Common myeloid progenitor, CD34-positive (primary cell): ENCODE results near the gene NADSYN1.
"Not testable (repeated sequence)": the region's sequence is repeated elsewhere in the genome, so short reads cannot be mapped to it uniquely, and the experiment has no call there.

ENCODE experiments used
- CTCF ChIA-PET: fragments of 350-600 bp; sonication (Branson Sonifier 250); formaldehyde crosslinking; loops from one replicate; lab custom pipeline; 2021; ENCODE audit warnings: antibody characterized with exemption; lab: Charles Lee
- POLR2A ChIA-PET: fragments of 350-600 bp; sonication (Branson Sonifier 250); formaldehyde crosslinking; loops from one replicate; lab custom pipeline; 2021; ENCODE audit warnings: antibody characterized with exemption; lab: Charles Lee
- DNase-seq, 3 donors: peaks; one replicate each; pipeline versions ENCODE4 v3.0.0 to v3.0.0-alpha.2; 2013
- H3K27ac ChIP-seq, 2 experiments: 1 replicate in 1 of 2; 2 replicates in 1 of 2; pipeline ENCODE4 v1.7.0; 2013; ENCODE audit warnings: inconsistent platforms in 2 of 2, low read length in 2 of 2, mild to moderate bottlenecking in 2 of 2, low read depth in 1 of 2, moderate library complexity in 1 of 2; ENCODE audit not compliant: severe bottlenecking in 2 of 2, insufficient read depth in 1 of 2, poor library complexity in 1 of 2
- H3K27me3 ChIP-seq, 5 experiments: replicated peaks in 2 of 5; 1 replicate in 3 of 5; 2 replicates in 2 of 5; pipeline versions ENCODE4 v1.6.1 to v1.7.0; 2013; ENCODE audit warnings: low read length in 4 of 5, mild to moderate bottlenecking in 2 of 5, moderate library complexity in 2 of 5, inconsistent platforms in 1 of 5; ENCODE audit not compliant: insufficient read depth in 5 of 5, control insufficient read depth in 4 of 5
- H3K36me3 ChIP-seq, 4 experiments: 1 replicate in 2 of 4; 2 replicates in 2 of 4; pipeline versions ENCODE4 v1.6.1 to v1.7.0; 2013; ENCODE audit warnings: low read length in 3 of 4, control low read depth in 1 of 4, mild to moderate bottlenecking in 1 of 4; ENCODE audit not compliant: control insufficient read depth in 4 of 4, insufficient read depth in 4 of 4
- H3K4me1 ChIP-seq, 4 experiments: 1 replicate in 3 of 4; 2 replicates in 1 of 4; pipeline versions ENCODE4 v1.6.1 to v1.7.1; 2013; ENCODE audit warnings: low read length in 3 of 4, mild to moderate bottlenecking in 3 of 4, control low read depth in 1 of 4, inconsistent platforms in 1 of 4, moderate library complexity in 1 of 4; ENCODE audit not compliant: control insufficient read depth in 4 of 4, insufficient read depth in 4 of 4; ENCODE audit errors: control extremely low read depth in 1 of 4
- H3K4me3 ChIP-seq, 7 experiments: 1 replicate in 4 of 7; 2 replicates in 3 of 7; pipeline versions ENCODE4 v1.5.1 to v1.7.0; 2013; ENCODE audit warnings: mild to moderate bottlenecking in 7 of 7, low read length in 6 of 7, moderate library complexity in 6 of 7, inconsistent platforms in 2 of 7, low read depth in 2 of 7, control low read depth in 1 of 7; ENCODE audit not compliant: insufficient read depth in 4 of 7, control insufficient read depth in 1 of 7; ENCODE audit errors: extremely low read depth in 1 of 7
- H3K9me3 ChIP-seq, 5 experiments: 1 replicate in 4 of 5; 2 replicates in 1 of 5; pipeline versions ENCODE4 v1.6.1 to v1.7.1; 2013; ENCODE audit warnings: low read length in 4 of 5, mild to moderate bottlenecking in 2 of 5, inconsistent platforms in 1 of 5, low read depth in 1 of 5, moderate library complexity in 1 of 5; ENCODE audit not compliant: control insufficient read depth in 4 of 5, insufficient read depth in 2 of 5; ENCODE audit errors: control extremely low read depth in 1 of 5
- WGBS: methylation state at CpG from one replicate; pipeline ENCODE4 v1.1.5; 2013; ENCODE audit not compliant: insufficient coverage; 5-methylcytosine and 5-hydroxymethylcytosine counted together

NADSYN1 gene

DNA sequence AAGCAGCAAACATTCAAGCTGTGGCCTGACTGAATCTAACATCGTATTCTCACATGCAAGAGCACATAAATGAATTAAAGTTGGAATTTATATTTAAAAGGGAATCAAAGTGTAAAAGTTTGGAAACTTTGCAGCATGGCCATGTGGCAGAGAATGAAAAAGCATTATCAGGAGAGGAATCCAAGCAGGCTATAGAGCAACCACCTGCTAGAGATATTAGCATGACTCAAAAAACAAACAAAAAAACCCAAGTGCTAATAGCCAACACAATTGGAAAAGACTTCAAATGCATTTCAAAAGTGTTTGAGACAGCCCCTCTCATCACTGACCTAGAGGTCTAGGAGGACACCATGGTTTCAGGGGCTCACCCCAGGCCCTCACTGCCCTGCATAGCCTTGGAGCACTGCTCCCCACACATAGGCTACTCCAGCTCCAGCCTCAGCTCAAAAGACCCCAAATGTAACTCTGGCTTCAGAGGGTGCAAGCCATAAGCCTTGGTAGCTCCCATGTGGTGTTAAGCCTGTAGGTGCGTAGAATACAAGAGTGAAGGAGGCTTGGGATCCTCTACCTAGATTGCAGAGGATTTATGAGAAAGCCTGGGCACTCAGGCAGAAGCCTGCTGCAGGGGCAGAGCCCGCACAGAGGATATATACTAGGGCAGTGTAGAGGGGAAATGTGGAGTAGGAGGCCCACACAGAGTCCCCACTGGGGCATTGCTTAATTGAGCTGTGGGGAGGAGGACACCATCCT, 72.4 kb downstream of the NADSYN1 start:
- Histone ChIP-seq H3K27ac (no peak overlapping the region), H3K4me1 (peaks cover 0 to 3% (median under 1%) of the 10 kb centered on the region in 4 experiments), H3K9me3 (no peaks in the 10 kb centered on the region), H3K27me3 (peaks cover 0 to 1% (median 0%) of the 10 kb centered on the region in 5 experiments), H3K4me3 (no peak overlapping the region), H3K36me3 (no peaks in the 10 kb centered on the region)
- WGBS = 67% methylated on average over 3 of the region's 3 CpGs
- POLR2A ChIA-PET = no interaction called here
- CTCF ChIA-PET = no interaction called here
- no peak for DNase-seq

DNA sequence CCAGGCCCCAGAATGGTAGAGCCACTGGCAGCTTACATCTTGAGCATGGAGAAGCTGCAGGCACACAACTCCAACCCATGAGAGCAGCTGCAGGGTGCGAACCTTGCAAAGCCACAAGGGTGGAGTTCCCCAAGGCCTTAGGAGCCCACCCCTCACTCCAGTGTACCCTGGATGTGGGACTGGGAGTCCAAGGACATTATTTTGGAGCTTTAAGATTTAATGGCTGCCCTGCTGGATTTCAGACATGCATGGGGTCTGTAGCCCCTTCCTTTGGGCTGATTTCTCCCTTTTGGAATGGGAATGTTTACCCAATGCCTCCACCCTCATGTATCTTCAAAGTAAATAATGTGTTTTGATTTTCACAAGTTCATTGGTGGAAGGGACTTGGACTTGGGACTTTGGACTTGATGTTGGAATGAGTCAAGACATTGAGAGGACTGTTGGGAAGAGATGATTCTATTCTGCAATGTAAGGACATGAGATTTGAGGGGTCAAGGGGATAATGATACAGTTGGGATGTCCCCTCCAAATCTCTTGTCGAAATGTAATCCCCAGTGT, 73.0 kb downstream of the NADSYN1 start:
- H3K4me3 ChIP-seq = no peak overlapping the region
- CTCF ChIA-PET = no interaction called here
- 100% methylated on average over 2 of the region's 2 CpGs for WGBS

DNA sequence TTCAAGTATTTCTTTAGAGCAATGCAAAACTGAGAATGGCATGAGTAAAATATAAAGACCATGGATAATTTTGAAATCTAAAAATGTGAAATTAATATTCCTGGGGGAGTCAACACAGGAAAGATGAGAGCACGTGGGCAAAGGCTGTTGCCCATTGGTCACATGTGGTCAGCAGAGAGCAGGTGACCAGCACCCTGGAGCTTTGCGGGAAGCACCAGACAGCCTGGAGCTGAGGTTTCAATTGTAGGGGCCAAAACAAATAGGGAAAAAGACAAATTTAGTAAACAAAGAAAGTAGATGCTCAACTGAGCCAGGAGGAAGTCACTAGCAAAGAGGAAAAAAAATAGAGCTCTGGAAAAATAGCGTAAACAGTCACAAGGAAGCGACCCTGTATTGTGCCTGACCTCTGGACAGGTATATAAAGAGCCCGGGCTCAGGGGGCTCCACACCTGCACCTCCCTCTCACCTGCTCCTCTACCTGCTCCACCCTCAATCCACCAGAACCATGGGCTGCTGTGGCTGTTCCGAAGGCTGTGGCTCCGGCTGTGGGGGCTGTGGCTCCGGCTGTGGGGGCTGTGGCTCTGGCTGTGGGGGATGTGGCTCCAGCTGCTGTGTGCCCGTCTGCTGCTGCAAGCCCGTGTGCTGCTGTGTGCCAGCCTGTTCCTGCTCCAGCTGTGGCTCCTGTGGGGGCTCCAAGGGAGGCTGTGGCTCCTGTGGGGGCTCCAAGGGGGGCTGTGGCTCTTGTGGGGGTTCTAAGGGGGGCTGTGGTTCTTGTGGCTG, 74.0 kb downstream of the NADSYN1 start, which contains the start of gene KRTAP5-7:
Gene KRTAP5-7, plus strand, starts transcription at position 472 of the 780 bp plus-strand sequence. Its CDS starts 34 bp downstream, at position 506.
- CTCF ChIA-PET = interaction anchor here (1.6 kb wide), 1 partner anchor 23 kb away, joined by 3 read pairs; no protein-coding TSS in a partner anchor

More for the DNA sequence above, 73.0 kb downstream of the NADSYN1 start:
- POLR2A ChIA-PET = no interaction called here
- Histone ChIP-seq H3K4me1 (peaks cover 0 to 3% (median under 1%) of the 10 kb centered on the region in 4 experiments), H3K9me3 (no peaks in the 10 kb centered on the region), H3K27me3 (peaks cover 0 to 1% (median 0%) of the 10 kb centered on the region in 5 experiments), H3K27ac (no peak overlapping the region), H3K36me3 (no peaks in the 10 kb centered on the region)
- no peak for DNase-seq

DNA sequence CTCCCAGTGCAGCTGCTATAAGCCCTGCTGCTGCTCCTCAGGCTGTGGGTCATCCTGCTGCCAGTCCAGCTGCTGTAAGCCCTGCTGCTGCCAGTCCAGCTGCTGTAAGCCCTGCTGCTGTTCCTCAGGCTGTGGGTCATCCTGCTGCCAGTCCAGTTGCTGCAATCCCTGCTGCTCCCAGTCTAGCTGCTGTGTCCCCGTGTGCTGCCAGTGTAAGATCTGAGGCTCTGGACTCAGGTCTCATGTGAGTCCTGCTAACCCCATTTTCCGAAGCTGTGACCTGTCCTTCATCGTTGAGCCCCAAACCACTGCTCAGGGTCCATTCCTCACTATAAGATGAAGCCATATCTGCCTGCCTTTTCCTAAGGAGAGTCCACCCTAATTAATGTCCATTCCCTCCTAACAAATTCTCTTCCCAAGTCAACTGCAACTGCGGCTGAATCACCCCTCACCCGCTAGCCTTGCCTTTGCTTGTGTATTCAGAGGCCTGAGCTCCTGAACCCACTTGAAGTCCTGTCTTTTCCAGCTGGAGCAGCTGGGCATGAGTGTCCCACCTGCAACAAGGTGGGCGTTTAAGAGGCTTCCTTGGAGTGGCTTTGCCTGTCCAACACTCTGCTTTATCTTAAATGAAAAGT, 74.7 kb downstream of the NADSYN1 start:
- ChIA-PET POLR2A (no interaction called here), CTCF (interaction anchor here (1.6 kb wide), 1 partner anchor 22 kb away, joined by 3 read pairs; no protein-coding TSS in a partner anchor)
- WGBS = 98% methylated on average over 6 of the region's 6 CpGs
- no peak overlapping the region for H3K27ac ChIP-seq
- no peak for DNase-seq
- H3K4me1 ChIP-seq = peaks cover 0 to 3% (median under 1%) of the 10 kb centered on the region in 4 experiments
- peaks cover 0 to 1% (median 0%) of the 10 kb centered on the region in 5 experiments for H3K27me3 ChIP-seq
- no peaks in the 10 kb centered on the region for H3K36me3 ChIP-seq
- H3K9me3 ChIP-seq = no peaks in the 10 kb centered on the region
- H3K4me3 ChIP-seq = no peak overlapping the region

More for the DNA sequence above, 74.0 kb downstream of the NADSYN1 start, which contains the start of gene KRTAP5-7:
- DNase-seq, POLR2A ChIA-PET, H3K36me3 ChIP-seq, H3K4me1 ChIP-seq, H3K27ac ChIP-seq, H3K9me3 ChIP-seq, H3K27me3 ChIP-seq, H3K4me3 ChIP-seq: not testable (repeated sequence)
- WGBS = 96% methylated on average over 7 of the region's 10 CpGs

DNA sequence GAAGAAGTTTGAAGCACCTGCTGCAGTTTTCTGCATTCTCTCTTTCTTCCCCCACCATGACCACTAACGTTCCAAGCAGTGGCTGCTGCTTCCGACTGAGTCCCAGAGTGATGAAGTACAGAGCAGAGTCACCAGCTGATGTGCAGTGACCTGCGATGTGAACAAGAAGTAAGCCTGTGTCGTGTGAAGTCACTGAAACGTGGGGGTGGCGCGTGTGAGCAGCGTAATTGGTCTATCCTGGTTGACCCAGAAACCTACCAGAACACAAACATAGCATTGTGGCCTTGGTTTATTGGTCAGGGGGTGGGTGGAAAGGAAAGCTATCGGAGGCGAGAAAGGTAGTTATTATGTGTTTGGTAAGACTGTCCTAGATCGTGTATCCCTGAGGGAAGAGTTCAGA, 77.6 kb downstream of the NADSYN1 start:
- WGBS = 93% methylated on average over 4 of the region's 11 CpGs
- Histone ChIP-seq H3K4me1 (peaks cover 0 to 7% (median 2%) of the 10 kb centered on the region in 4 experiments), H3K27ac (no peak overlapping the region), H3K27me3 (peaks cover 0 to 1% (median 0%) of the 10 kb centered on the region in 5 experiments), H3K4me3 (no peak overlapping the region), H3K9me3 (no peaks in the 10 kb centered on the region), H3K36me3 (no peaks in the 10 kb centered on the region)
- ChIA-PET POLR2A (no interaction called here), CTCF (no interaction called here)
- DNase-seq = peak in 1 of 3 donors; percentile 47

DNA sequence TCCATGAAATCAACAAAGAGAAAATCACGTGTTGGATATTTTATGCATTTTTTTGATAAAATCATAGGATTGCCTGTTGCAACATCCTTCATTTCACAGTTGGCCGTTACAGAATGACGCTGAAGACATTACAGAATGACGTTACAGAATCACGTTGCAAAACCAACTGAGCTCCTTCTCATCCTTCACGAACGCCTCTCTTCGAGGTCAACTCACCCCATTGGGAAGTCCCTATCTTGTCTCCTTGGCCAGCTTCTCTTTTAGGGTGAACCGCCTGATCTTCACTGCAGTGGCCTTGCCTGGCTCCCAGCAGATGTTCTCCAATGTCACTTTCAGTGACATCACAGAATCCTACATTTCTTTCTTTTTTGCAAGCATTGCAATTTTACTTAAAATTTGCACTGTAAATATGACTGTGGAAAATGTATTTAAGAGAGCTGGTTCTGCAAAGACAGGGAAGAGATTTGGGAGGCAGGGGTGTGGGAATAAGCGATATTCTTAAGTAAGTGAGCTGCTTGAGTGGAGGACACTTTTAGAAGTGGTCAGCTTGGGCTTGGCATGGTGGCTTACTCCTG, 79.1 kb downstream of the NADSYN1 start:
- CTCF ChIA-PET = interaction anchor here (0.8 kb wide), 1 partner anchor 31 kb away, joined by 3 read pairs; no protein-coding TSS in a partner anchor
- Histone ChIP-seq H3K36me3 (no peaks in the 10 kb centered on the region), H3K27me3 (peaks cover 0 to 1% (median 0%) of the 10 kb centered on the region in 5 experiments), H3K4me3 (no peak overlapping the region), H3K9me3 (no peaks in the 10 kb centered on the region), H3K27ac (no peak overlapping the region), H3K4me1 (peaks cover 0 to 7% (median 2%) of the 10 kb centered on the region in 4 experiments)
- DNase-seq = no peak
- 84% methylated on average over 10 of the region's 10 CpGs for whole genome bisulfite sequencing
- POLR2A ChIA-PET = no interaction called here
